Ishikawa (cell line): ENCODE results near the gene GASK1A.

Experiments
- TCF12 ChIP-seq: IDR thresholded peaks from 2 replicates; pipeline ENCODE4 v1.6.1; 2012; ENCODE audit warnings: low read depth
- ZBTB7A ChIP-seq: IDR thresholded peaks from 2 replicates; pipeline ENCODE4 v1.6.1; 2012; ENCODE audit warnings: low read depth

DNA sequence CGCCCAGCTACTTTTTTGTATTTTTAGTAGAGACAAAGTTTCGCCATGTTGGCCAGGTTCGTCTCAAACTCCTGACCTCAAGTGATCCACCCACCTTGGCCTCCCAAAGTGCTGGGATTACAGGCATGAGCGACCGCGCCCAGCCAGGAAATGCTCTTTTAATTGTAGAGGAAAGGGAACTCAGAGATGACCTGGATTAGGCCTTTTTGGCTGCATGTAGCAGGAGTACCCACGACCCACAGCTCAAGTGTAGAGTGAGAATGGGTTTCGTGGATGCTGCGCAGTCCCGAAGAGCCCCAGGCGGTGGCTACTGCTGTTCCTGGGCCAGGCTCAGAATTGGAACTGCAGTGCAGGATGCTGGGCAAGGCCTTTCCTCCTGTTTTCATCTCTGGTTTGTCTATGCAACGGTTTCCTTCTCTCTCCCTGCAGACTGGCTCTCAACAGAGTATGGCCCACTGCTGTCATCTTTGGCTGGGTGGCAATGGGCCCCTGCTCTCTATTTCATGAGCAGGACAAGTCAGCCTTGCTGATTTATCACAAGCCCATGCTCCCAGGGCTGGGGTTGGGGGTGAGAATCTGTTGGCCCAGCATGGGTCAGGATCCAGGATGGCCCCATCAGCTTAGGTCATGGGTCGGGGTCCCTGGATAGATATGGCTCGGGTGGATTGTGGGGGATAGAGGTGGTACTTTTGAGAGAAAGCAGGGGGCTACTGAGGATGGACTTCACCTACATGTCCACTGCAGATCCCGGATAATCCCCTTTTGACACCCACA is 51.2 kb downstream of the GASK1A start:
- TF ChIP-seq ZBTB7A (no peak), TCF12 (no peak)
